ENCODE measurements around the gene TERF2IP.

The TERF2IP gene

GRCh38 chr16:75647492-75648264 is at the start of gene TERF2IP, which contains the start of gene KARS1:
TSS of gene TERF2IP (plus strand) at chr16:75647773. CDS start at chr16:75647883, 110 bp downstream.
TSS of gene KARS1 (minus strand) at chr16:75647665. CDS start at chr16:75647639, 26 bp downstream.
- Mint-ChIP-seq H3K4me1 (peaks cover 52% of the 10 kb centered on the region), H3K9me3 (no peaks in the 10 kb centered on the region), H3K27me3 (no peaks in the 10 kb centered on the region), H3K4me3 (peak within 1 kb of the TSS; percentile 81), H3K27ac (ENCODE audit: low read depth) (peak within 1 kb of the TSS; percentile 99), H3K36me3 (ENCODE audit: insufficient read depth) (peaks cover 53% of the 10 kb centered on the region)
- ATAC-seq (replicated peaks; ENCODE audit: extremely low read depth, poor library complexity, severe bottlenecking) (peak; percentile 83), DNase-seq (ENCODE audit: low spot score in 2 of 2) (peak; percentile 93 to 95)

- H3K36me3 Mint-ChIP-seq (ENCODE audit: insufficient read depth) = peaks cover 57% of the 10 kb centered on the region
- DNase-seq (ENCODE audit: low spot score in 2 of 2) = no peak
- peaks cover 7% of the 10 kb centered on the region for H3K9me3 Mint-ChIP-seq
- no peak for ATAC-seq (replicated peaks; ENCODE audit: extremely low read depth, poor library complexity, severe bottlenecking)
- H3K27ac Mint-ChIP-seq (ENCODE audit: low read depth) = no peak overlapping the region
- H3K4me3 Mint-ChIP-seq = no peak overlapping the region
- no peaks in the 10 kb centered on the region for H3K27me3 Mint-ChIP-seq
- H3K4me1 Mint-ChIP-seq = peaks cover 5% of the 10 kb centered on the region
Measured at GRCh38 chr16:75599452-75600277, 47.9 kb upstream of the TERF2IP start.

GRCh38 chr16:75603241-75603640 is 44.3 kb upstream of the TERF2IP start:
- H3K36me3 Mint-ChIP-seq (ENCODE audit: insufficient read depth) = peaks cover 66% of the 10 kb centered on the region
- H3K4me1 Mint-ChIP-seq = peaks cover 6% of the 10 kb centered on the region
- H3K9me3 Mint-ChIP-seq = peaks cover 7% of the 10 kb centered on the region
- no peak overlapping the region for H3K4me3 Mint-ChIP-seq
- no peak for DNase-seq (ENCODE audit: low spot score in 2 of 2)
- ATAC-seq (replicated peaks; ENCODE audit: extremely low read depth, poor library complexity, severe bottlenecking) = no peak
- no peaks in the 10 kb centered on the region for H3K27me3 Mint-ChIP-seq
- H3K27ac Mint-ChIP-seq (ENCODE audit: low read depth) = no peak overlapping the region

GRCh38 chr16:75606507-75606906 is 41.1 kb upstream of the TERF2IP start:
- H3K36me3 Mint-ChIP-seq (ENCODE audit: insufficient read depth) = peaks cover 64% of the 10 kb centered on the region

GRCh38 chr16:75614066-75614897 is 33.3 kb upstream of the TERF2IP start:
- H3K36me3 Mint-ChIP-seq (ENCODE audit: insufficient read depth) = peaks cover 55% of the 10 kb centered on the region
- peak overlapping the region; percentile 51 for H3K27ac Mint-ChIP-seq (ENCODE audit: low read depth)
- no peak for ATAC-seq (replicated peaks; ENCODE audit: extremely low read depth, poor library complexity, severe bottlenecking)
- peak overlapping the region; percentile 6 for H3K4me3 Mint-ChIP-seq
- H3K9me3 Mint-ChIP-seq = no peaks in the 10 kb centered on the region
- no peaks in the 10 kb centered on the region for H3K27me3 Mint-ChIP-seq
- DNase-seq (ENCODE audit: low spot score in 2 of 2) = no peak
- peaks cover 33% of the 10 kb centered on the region for H3K4me1 Mint-ChIP-seq

More at GRCh38 chr16:75606507-75606906, 41.1 kb upstream of the TERF2IP start:
- Mint-ChIP-seq H3K4me3 (no peak overlapping the region), H3K27me3 (no peaks in the 10 kb centered on the region), H3K27ac (ENCODE audit: low read depth) (no peak overlapping the region), H3K4me1 (peaks cover 6% of the 10 kb centered on the region), H3K9me3 (peaks cover 7% of the 10 kb centered on the region)
- no peak for DNase-seq (ENCODE audit: low spot score in 2 of 2)
- no peak for ATAC-seq (replicated peaks; ENCODE audit: extremely low read depth, poor library complexity, severe bottlenecking)

- Mint-ChIP-seq H3K36me3 (ENCODE audit: insufficient read depth) (peaks cover 56% of the 10 kb centered on the region), H3K27ac (ENCODE audit: low read depth) (peak overlapping the region; percentile 97), H3K4me1 (peaks cover 41% of the 10 kb centered on the region), H3K4me3 (peak overlapping the region; percentile 70), H3K9me3 (no peaks in the 10 kb centered on the region), H3K27me3 (no peaks in the 10 kb centered on the region)
- ATAC-seq (replicated peaks; ENCODE audit: extremely low read depth, poor library complexity, severe bottlenecking) = no peak
- no peak for DNase-seq (ENCODE audit: low spot score in 2 of 2)
Measured at GRCh38 chr16:75615619-75616018, 32.0 kb upstream of the TERF2IP start.

GRCh38 chr16:75616521-75617010 is 31.0 kb upstream of the TERF2IP start:
- H3K9me3 Mint-ChIP-seq = no peaks in the 10 kb centered on the region
- H3K27me3 Mint-ChIP-seq = no peaks in the 10 kb centered on the region
- peak; percentile 44 for ATAC-seq (replicated peaks; ENCODE audit: extremely low read depth, poor library complexity, severe bottlenecking)
- peaks cover 61% of the 10 kb centered on the region for H3K36me3 Mint-ChIP-seq (ENCODE audit: insufficient read depth)
- peak in 1 of 2 donors; percentile 22 for DNase-seq (ENCODE audit: low spot score in 2 of 2)
- peak overlapping the region; percentile 70 for H3K4me3 Mint-ChIP-seq
- peaks cover 51% of the 10 kb centered on the region for H3K4me1 Mint-ChIP-seq
- H3K27ac Mint-ChIP-seq (ENCODE audit: low read depth) = peak overlapping the region; percentile 97

- Mint-ChIP-seq H3K27me3 (no peaks in the 10 kb centered on the region), H3K9me3 (no peaks in the 10 kb centered on the region), H3K27ac (ENCODE audit: low read depth) (peak overlapping the region; percentile 97), H3K36me3 (ENCODE audit: insufficient read depth) (peaks cover 62% of the 10 kb centered on the region), H3K4me1 (peaks cover 55% of the 10 kb centered on the region), H3K4me3 (peak overlapping the region; percentile 70)
- ATAC-seq (replicated peaks; ENCODE audit: extremely low read depth, poor library complexity, severe bottlenecking) (no peak), DNase-seq (ENCODE audit: low spot score in 2 of 2) (no peak)
Measured at GRCh38 chr16:75617121-75617520, 30.5 kb upstream of the TERF2IP start.

GRCh38 chr16:75618780-75619179 is 28.8 kb upstream of the TERF2IP start:
- Mint-ChIP-seq H3K4me3 (peak overlapping the region; percentile 31), H3K4me1 (peaks cover 65% of the 10 kb centered on the region), H3K27me3 (no peaks in the 10 kb centered on the region), H3K27ac (ENCODE audit: low read depth) (peak overlapping the region; percentile 97), H3K36me3 (ENCODE audit: insufficient read depth) (peaks cover 62% of the 10 kb centered on the region), H3K9me3 (no peaks in the 10 kb centered on the region)
- DNase-seq (ENCODE audit: low spot score in 2 of 2) = no peak
- no peak for ATAC-seq (replicated peaks; ENCODE audit: extremely low read depth, poor library complexity, severe bottlenecking)

GRCh38 chr16:75620326-75621169 is 27.0 kb upstream of the TERF2IP start:
- peaks cover 64% of the 10 kb centered on the region for H3K4me1 Mint-ChIP-seq
- peak; percentile 77 for ATAC-seq (replicated peaks; ENCODE audit: extremely low read depth, poor library complexity, severe bottlenecking)

GRCh38 chr16:75621170-75621477 is 26.4 kb upstream of the TERF2IP start:
- ATAC-seq (replicated peaks; ENCODE audit: extremely low read depth, poor library complexity, severe bottlenecking) = no peak
- H3K4me1 Mint-ChIP-seq = peaks cover 58% of the 10 kb centered on the region
- peak overlapping the region; percentile 91 for H3K4me3 Mint-ChIP-seq
- no peaks in the 10 kb centered on the region for H3K9me3 Mint-ChIP-seq
- DNase-seq (ENCODE audit: low spot score in 2 of 2) = no peak
- peak overlapping the region; percentile 97 for H3K27ac Mint-ChIP-seq (ENCODE audit: low read depth)
- H3K36me3 Mint-ChIP-seq (ENCODE audit: insufficient read depth) = peaks cover 54% of the 10 kb centered on the region
- H3K27me3 Mint-ChIP-seq = no peaks in the 10 kb centered on the region

More at GRCh38 chr16:75620326-75621169, 27.0 kb upstream of the TERF2IP start:
- Mint-ChIP-seq H3K27me3 (no peaks in the 10 kb centered on the region), H3K9me3 (no peaks in the 10 kb centered on the region), H3K27ac (ENCODE audit: low read depth) (peak overlapping the region; percentile 97), H3K4me3 (peak overlapping the region; percentile 91), H3K36me3 (ENCODE audit: insufficient read depth) (peaks cover 56% of the 10 kb centered on the region)
- peak; percentile 50 to 86 for DNase-seq (ENCODE audit: low spot score in 2 of 2)

Measured in central memory CD8-positive, alpha-beta T cell (primary cell).